HEK293 (cell line): ENCODE data around the gene CLCN1.

Source experiments
- KLF16 ChIP-seq: fragments of 450-650 bp; formaldehyde crosslinking; IDR thresholded peaks from 2 replicates; pipeline ENCODE4 v1.5.1; 2017; ENCODE audit warnings: missing biosample characterization, missing genetic modification characterization
- ZEB2 ChIP-seq: fragments of 450-650 bp; formaldehyde crosslinking; IDR thresholded peaks from 2 replicates; pipeline ENCODE4 v1.5.1; 2016; ENCODE audit warnings: missing biosample characterization, missing genetic modification characterization

DNA sequence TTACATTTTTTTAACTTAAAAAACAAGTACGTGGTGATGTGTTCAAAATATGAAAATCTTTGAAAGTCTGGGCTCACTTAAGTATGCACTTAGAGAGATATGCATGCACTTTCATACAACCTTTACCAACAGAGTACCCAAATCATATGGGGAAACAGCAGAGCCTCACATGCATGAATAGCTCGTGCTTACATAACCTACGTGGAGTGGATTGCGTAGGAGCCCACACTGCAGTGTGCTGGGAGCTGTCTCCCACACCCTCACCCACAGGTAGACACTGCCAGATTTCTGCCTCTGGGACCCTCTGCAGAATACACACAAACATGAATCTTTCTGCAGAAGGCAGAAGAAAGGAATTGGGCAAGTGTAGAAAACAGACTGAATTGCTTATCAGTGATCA lies 581 bp downstream of the CLCN1 start:
- TF ChIP-seq KLF16 (tag by site-specific recombination) (no peak), ZEB2 (tag by site-specific recombination) (no peak)
